Measurements from ENCODE around the gene BOD1.

- TF ChIP-seq CTCF (IDR thresholded peaks at IDR 0.05) (no peak), EP300 (IDR thresholded peaks at IDR 0.05) (no peak)
These were observed 31.9 kb upstream of the BOD1 start for GRCh38 chr5:173648308-173648866.
